ENCODE measurements around the gene IL1RN.

The IL1RN gene

DNA sequence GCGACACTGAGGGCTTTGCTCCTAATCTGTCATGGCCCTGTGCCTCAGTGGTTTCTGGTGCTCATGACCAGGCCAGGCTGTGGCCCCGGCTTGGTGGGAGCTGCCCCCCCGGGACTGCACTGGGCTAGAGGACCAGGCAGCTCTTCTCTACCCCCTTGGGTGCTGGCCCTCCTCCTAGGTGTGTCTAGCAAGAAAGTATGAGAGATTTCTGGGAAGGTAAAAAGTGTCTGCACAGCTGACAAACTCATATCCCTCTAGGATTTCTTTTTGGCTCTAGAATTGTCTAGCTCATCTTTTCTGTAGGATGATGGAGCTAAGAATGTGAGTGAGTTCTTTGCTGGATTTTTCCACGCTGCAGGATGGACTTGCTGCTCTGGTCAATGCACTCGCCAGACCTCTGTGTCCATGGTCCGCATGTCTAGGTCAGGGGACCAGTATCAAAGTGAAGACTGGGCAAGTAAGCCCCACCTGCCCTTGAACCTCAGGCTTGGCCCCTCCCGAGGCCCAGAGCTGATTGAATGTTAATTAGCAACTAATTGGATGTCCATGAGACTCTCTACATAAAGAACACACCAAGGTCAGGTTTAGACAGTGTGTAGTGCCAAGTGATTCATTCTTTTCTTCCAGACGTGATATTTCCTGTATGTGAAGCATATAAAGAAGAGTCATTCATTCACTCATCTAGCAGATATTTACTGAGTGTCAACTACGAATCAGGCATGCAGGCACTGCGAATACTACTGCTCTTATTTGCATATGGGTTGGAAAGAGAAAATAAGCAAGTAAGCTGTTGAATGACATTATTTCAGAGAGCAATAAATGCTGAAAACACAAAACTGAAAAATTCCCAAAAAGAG is 30.7 kb downstream of the IL1RN start:
- H3K27ac ChIP-seq: no peak overlapping the region
- peak overlapping the region; percentile 61 for H3K4me3 ChIP-seq
- TF ChIP-seq CTCF (IDR thresholded peaks at IDR 0.05): no peak
- peak; percentile 41 for DNase-seq (ENCODE audit: low spot score)

DNA sequence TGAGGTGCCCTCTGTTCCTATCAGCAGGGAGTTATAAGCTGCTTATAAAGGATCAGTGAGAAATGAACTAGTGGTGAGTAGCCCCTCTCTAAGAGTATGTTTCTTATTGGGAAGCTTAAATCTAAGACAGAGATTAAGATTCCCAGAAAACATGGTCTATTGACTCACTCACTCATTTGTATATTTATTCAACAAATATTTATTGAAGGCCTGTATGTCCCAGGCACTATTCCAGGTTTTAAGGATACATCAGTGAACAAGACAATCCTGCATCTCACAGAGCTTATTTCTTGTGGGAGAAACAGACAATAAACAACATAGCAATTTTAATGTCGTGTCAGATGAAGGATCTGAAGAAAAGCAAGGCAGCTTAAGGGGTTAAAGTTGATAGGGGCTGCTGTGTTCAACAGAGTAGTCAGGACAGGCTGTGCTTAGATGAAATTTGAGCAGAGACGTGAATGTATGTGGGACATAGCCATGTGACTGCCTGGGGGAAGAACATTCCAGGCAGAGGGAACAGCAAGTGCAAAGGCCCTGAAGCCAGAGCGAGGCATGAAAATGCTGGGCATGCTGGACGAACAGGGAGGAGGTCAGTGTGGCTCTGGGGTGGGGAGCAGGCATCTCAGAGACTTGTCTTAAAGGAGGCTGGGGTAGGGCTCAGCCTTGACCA is 31.6 kb downstream of the IL1RN start:
- DNase-seq (ENCODE audit: low spot score): peak; percentile 59
- TF ChIP-seq CTCF (IDR thresholded peaks at IDR 0.05): no peak
- Histone ChIP-seq H3K4me3 (no peak overlapping the region), H3K27ac (no peak overlapping the region)

DNA sequence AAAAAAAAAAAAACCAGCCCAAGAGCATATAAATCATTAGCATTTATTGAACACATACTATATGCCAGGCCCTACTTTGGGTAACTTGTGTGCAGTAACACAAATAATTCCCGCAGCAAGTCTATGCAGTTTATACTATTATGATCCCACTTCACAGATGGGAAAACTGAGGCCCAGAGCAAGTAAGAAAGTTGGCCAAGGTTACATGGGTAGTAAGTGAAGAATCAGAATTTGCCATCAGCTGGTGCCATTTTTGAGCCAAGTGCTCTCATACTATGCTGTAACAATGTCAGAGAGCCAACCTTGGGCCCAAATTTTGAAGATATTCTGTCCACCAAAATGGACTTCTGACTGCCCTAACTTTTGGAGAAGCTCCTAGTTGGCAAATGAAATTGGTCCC is 32.9 kb downstream of the IL1RN start:
- H3K4me3 ChIP-seq: no peak overlapping the region
- no peak for DNase-seq (ENCODE audit: low spot score)
- TF ChIP-seq CTCF (IDR thresholded peaks at IDR 0.05): no peak
- H3K27ac ChIP-seq: no peak overlapping the region

GRCh38 chr2:113160962-113161361 is 33.6 kb downstream of the IL1RN start:
- H3K4me3 ChIP-seq: no peak overlapping the region
- no peak overlapping the region for H3K27ac ChIP-seq
- DNase-seq (ENCODE audit: low spot score): peak; percentile 26
- TF ChIP-seq CTCF (IDR thresholded peaks at IDR 0.05): no peak

DNA sequence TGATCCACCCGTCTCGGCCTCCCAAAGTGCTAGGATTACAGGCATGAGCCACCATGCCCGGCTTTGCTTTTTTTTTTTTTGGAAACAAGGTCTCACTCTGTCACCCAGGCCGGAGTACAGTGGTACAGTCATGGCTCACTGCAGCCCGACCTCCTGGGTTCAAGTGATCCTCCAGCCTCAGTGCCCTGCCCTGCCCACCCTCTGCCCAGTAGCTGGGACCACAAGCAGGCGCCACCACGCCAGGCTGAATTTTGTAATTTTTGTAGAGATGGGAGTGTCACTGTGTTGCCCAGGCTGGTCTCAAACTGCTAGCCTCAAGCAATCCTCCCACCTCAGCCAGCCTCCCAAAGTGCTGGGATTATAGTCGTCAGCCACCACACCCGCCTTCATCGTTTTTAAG is 34.8 kb downstream of the IL1RN start:
- DNase-seq (ENCODE audit: low spot score): peak; percentile 29
- no peak overlapping the region for H3K4me3 ChIP-seq
- no peak for TF ChIP-seq CTCF (IDR thresholded peaks at IDR 0.05)
- H3K27ac ChIP-seq: no peak overlapping the region

- Histone ChIP-seq H3K4me3 (no peak overlapping the region), H3K27ac (no peak overlapping the region)
- DNase-seq (ENCODE audit: low spot score): no peak
- no peak for TF ChIP-seq CTCF (IDR thresholded peaks at IDR 0.05)
Measured at GRCh38 chr2:113162869-113163268, 35.5 kb downstream of the IL1RN start.
